ENCODE results near the gene ATXN7L2. TPM values are rescaled to one million over a fixed set of nuclear protein-coding genes. Genes with fewer than 3 reads are reported as not detected.

ATXN7L2 gene
- polyA plus RNA-seq, 4 donors, result 7.3 to 17.6 (median 12.7) TPM

GRCh38 chr1:109474697-109475096 is 9.0 kb upstream of the ATXN7L2 start:
- DNase-seq (ENCODE audit: low read depth in 4 of 4, low spot score in 3 of 4), result no peak

GRCh38 chr1:109475261-109475660 is 8.4 kb upstream of the ATXN7L2 start:
- no peak for DNase-seq (ENCODE audit: low read depth in 4 of 4, low spot score in 3 of 4)

GRCh38 chr1:109476825-109477224 is 6.9 kb upstream of the ATXN7L2 start:
- no peak for DNase-seq (ENCODE audit: low read depth in 4 of 4, low spot score in 3 of 4)

DNA sequence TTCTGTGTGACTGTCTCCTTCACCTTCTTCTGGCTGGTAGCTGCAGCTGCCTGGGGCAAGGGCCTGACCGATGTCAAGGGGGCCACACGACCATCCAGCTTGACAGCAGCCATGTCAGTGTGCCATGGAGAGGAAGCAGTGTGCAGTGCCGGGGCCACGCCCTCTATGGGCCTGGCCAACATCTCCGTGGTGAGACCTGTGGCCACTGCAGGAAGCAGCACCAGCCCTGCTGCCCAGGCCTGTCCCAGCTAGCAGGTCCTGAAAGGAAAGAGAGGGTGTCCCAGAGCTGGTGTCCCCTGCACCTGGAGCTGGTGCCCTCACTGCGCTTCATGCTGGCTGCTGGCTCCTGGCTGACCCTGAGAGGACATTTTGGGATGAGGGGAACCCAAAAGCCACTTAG is 5.9 kb upstream of the ATXN7L2 start:
- no peak for DNase-seq (ENCODE audit: low read depth in 4 of 4, low spot score in 3 of 4)

DNA sequence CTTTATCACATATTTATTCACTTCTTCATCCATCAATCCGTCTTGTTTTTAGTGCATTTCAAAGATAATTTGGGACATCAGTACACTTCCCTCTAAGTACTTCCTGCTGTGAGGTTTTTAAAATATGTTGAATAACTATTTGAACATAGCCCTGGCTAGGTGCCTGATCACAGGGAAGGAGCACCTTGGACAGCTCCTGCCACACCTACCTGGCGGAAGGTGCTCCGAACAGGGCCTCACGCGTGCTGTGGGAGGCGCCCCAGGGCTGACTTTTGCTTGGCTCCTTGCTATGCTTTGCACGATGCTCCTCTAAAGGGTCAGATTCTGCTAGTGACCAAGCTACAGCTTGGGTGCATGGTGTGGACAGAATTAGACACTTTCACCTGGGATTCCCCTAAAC is 4.9 kb upstream of the ATXN7L2 start:
- DNase-seq (ENCODE audit: low read depth in 4 of 4, low spot score in 3 of 4), result no peak

DNA sequence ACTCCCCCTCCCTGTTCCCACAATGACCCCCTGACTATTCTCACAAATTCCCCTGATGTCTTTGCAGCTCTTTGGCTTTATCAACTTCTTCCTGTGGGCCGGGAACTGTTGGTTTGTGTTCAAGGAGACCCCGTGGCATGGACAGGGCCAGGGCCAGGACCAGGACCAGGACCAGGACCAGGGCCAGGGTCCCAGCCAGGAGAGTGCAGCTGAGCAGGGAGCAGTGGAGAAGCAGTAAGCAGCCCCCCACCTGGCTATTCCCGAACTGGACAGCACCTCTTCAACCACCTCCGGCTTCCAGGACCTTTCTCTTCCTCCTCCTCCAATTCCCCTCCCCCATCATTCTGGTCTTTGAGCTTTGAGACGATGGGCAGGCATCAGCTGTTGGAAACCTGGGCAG is 4.4 kb upstream of the ATXN7L2 start:
- DNase-seq (ENCODE audit: low read depth in 4 of 4, low spot score in 3 of 4), result no peak

DNA sequence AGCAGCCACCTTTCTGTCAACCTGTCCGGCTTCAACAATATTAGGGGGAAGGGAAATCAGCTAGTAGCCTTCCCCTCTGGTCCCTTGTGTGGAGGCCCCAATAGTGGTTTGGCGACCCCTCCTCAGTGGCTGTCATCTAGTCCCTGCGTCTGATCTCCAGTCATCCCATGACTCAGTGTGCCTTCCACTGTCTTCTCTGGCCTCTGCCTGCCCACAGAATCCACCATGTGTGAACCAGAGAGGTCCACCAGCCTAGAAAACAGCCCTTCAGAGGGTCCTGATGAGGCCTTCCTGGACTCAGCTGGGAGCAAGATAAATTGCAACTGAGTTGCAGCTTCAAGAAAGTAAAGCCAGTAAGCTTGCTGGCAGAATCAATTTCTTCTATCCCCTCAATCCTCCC is 3.8 kb upstream of the ATXN7L2 start:
- DNase-seq (ENCODE audit: low read depth in 4 of 4, low spot score in 3 of 4), result no peak

GRCh38 chr1:109481646-109482045 is 2.1 kb upstream of the ATXN7L2 start:
- no peak for DNase-seq (ENCODE audit: low read depth in 4 of 4, low spot score in 3 of 4)

GRCh38 chr1:109482242-109482641 is 1.5 kb upstream of the ATXN7L2 start:
- no peak for DNase-seq (ENCODE audit: low read depth in 4 of 4, low spot score in 3 of 4)

DNA sequence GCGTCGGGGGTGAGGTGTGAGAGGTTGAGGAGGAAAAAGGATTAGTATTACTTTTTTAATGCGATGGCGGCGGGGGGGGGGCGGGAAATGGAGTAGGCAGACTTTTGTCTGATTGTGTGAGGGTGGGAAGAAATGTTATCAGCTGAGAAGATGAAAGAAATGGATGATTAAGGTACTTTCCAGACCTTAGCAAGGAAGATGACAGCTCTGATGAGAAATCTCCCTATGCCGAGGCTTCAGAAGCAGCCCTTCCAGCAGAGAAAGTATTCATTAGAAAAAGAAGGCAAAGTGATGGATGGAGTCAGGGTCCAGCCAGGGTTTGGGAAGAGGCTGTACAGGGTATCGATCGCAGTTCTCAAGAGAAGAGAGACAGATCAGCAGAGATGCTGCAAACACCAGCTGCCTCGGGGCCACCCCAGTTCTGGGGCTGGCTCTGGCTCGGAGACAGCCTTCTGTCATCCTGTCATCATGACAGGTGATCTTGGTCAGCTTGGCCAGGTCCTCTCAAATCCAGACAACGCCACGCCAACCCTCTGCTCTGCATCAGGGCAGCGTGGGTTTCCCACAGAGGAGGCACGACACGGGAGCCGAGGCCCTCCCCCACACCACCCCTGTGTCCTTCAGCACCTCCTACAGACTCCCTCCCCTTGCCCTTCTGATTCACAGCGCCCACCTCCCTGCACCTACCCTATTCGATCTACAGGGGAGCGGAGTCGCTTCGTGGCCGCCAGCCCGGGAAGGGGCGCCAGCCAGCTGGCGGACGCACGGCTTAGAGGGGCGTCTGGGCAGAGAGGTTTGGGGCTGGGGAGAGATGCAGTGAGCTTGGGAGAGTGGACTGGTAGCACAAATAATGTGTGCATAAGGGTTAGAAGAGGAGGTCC is 674 bp upstream of the ATXN7L2 start:
- no peak for DNase-seq (ENCODE audit: low read depth in 4 of 4, low spot score in 3 of 4)

- no peak for DNase-seq (ENCODE audit: low read depth in 4 of 4, low spot score in 3 of 4)
These were observed 842 bp downstream of the ATXN7L2 start for GRCh38 chr1:109484519-109484975.

DNA sequence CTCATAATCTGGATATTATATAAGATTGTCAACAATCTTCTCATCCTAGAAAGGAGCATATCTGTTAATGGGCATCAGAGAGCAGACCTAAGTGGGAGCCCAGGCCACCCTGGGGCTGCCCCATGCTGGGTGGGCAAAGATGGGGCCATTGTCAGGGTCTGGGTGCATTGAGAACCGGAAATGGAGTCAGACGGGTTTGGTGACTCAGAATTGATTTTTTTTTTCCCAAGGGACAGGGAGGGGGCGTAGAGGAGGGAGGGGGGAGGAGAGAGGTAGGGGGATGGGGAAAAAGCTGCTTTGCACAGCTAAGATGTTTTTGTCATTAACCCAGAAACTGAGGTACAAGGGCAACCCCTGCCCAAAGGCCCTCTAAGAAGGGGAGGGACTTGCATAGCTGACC is 1.3 kb downstream of the ATXN7L2 start:
- DNase-seq (ENCODE audit: low read depth in 4 of 4, low spot score in 3 of 4), result no peak

DNA sequence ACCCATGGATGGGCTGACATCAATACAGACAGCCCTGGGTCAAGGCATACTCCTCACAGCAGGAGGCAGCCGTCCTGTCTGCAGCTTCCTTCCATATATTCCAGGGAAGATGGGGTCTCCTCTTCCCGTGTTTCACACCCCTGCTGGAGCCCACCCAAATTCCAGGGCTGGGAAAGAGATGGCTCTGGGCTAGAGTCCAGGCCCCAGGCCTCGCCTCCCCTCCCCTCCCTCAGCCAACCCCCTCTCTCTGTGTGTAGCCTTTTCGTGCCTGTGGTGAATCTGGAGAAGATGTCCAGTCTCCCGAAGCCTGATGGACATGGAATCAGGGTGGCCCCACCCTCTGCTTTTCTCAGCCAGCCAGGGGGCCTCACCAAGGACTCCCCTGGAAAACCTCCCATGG is 3.6 kb downstream of the ATXN7L2 start:
- no peak for DNase-seq (ENCODE audit: low read depth in 4 of 4, low spot score in 3 of 4)

DNA sequence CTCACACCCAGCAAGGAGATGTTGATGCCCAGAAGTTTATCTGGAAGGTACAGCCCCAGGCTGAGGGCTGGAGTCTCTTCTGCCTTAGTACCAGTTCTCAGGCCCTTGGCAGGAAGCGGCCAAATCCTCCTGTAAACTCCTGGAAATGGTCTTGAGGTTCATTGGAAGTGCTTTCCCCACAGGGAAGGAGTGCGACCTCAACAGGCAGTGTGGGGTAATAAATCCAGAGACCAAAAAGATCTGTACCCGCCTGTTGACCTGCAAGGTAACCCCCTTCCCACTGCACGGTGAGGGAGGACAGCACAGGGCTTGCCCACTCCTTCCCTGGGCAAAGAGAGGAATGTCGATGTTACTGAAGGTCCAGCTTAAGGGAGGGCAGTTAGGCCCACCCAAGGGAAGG is 4.5 kb downstream of the ATXN7L2 start:
- no peak for DNase-seq (ENCODE audit: low read depth in 4 of 4, low spot score in 3 of 4)

GRCh38 chr1:109488696-109489095 is 5.0 kb downstream of the ATXN7L2 start:
- no peak for DNase-seq (ENCODE audit: low read depth in 4 of 4, low spot score in 3 of 4)

DNA sequence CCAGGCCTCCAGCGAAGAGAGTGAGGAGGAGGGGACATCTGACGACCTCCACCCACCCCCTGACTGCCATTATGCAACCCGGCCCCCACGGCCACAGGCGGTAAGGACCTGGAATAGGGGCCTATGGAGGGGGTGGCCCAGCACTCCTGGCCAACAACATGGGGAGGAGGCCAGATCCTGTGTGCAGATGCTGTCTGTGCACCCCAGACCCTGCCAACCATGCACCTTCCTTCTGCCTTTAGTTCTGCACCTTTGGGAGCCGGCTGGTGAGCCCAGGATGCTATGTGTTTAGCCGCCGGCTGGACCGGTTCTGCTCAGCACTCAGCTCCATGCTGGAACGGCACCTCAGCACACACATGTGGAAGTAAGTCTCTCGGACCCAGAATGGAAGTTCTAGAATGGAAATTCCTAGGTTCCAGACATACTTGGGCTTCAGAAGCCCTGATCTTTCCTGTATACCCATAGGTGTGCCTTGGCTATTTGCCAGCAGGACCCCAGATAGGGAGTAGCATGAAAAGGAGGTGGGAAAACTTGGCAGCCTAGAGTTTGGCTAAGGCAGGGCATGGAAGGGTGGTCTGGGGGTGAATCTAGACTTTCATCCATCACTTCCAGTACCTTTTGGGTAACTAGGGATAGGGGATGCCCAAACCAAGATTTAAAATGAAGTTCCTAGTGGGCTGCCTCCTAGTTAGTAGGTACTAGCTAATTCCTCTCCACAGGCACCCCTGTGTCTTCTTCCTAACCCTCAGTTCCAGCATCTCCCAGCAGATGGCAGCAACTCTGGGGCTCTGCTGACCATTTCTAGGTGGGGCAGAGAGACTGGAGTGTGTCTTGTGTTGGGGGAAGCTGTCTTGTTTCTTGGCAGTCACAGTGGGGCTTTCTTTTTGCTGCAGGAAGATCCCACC is 6.6 kb downstream of the ATXN7L2 start:
- no peak for DNase-seq (ENCODE audit: low read depth in 4 of 4, low spot score in 3 of 4)

- DNase-seq (ENCODE audit: low read depth in 4 of 4, low spot score in 3 of 4), result no peak
These were observed 7.2 kb downstream of the ATXN7L2 start for GRCh38 chr1:109490934-109491302.

DNA sequence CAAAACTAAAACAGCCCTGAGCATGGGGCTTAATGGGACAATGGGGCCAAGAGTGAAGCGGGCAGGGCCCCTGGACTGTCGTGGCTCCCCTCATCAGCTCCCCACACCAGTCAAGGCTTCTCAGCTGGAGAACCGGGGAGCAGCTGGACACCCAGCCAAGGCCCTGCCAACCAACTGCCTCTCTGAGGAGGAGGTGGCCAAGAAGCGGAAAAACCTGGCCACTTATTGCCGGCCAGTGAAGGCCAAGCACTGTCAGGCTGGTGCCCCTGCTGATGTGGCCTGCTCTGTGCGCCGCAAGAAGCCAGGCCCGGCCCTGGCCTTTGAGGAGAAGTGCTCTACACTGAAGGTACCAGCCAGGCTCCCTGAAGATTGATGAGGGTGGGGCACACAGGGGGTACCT is 7.7 kb downstream of the ATXN7L2 start:
- DNase-seq (ENCODE audit: low read depth in 4 of 4, low spot score in 3 of 4), result no peak

GRCh38 chr1:109492779-109493178 is 9.1 kb downstream of the ATXN7L2 start:
- no peak for DNase-seq (ENCODE audit: low read depth in 4 of 4, low spot score in 3 of 4)

- no peak for DNase-seq (ENCODE audit: low read depth in 4 of 4, low spot score in 3 of 4)
These were observed 9.5 kb downstream of the ATXN7L2 start for GRCh38 chr1:109493227-109493626.

GRCh38 chr1:109493805-109494539 is 10.3 kb downstream of the ATXN7L2 start, which contains the start of gene CYB561D1:
TSS of gene CYB561D1 (plus strand) at chr1:109494094. CDS start at chr1:109494140, 46 bp downstream.
- DNase-seq (ENCODE audit: low read depth in 4 of 4, low spot score in 3 of 4), result peak in 3 of 4 donors; percentile 59 to 77 (median 71)

Data from left renal pelvis (tissue), 4 donors.